Activated gamma-delta T cell (primary cell): ENCODE data around the gene CTXN2.

Experiments
- DNase-seq: peaks from one replicate; lab custom pipeline; 2025; lab: John Stamatoyannopoulos, UW
- total RNA-seq, 2 donors: gene quantifications; one replicate each; lab custom pipeline; 2026; lab: John Stamatoyannopoulos, UW

Gene CTXN2
- 0.04 to 0.10 reads per million in 2 donors for total RNA-seq

GRCh38 chr15:48191574-48192225, at the start of gene CTXN2:
TSS of gene CTXN2 (plus strand) at chr15:48191665. CDS start at chr15:48201301, 9,636 bp downstream.
- DNase-seq: no peak

GRCh38 chr15:48143856-48144255, 47.6 kb upstream of the CTXN2 start:
- DNase-seq: no peak

DNA sequence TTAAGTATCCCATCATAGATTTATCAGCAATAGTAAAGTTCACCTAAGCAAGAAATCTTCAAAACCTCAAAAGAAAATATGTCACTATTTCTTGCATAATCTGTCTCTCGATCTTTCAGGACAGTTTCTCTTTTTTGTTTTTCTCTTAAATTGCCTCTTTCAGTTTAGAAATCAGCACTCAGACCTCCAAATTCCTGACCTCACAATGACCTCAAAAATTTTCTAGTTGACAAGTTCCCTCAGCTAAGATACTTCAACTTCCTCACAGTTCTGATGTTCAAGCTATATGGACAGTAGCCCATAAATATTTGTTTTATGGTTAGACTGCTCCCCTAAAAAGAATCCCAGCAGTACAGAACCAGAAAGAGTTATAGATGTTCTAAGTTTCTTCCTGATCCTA, 46.6 kb upstream of the CTXN2 start:
- no peak for DNase-seq

DNA sequence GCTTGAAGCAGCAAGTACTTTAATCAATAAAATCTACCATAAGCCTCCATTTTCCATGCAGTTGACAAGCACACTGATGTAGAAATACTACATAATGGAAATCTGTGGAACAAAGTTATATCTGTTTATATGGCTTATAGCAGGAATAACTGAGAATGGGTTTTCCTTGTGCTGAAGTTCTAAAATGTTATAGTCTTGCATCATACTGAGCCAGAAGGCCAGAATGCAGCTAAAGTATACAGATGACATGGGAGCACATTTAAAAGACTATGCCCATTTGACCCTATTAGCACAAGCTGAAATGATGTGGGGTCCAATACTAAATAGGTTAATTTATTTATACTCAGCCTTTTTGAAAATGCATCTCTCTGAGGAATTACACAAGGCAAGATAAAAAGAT, 45.5 kb upstream of the CTXN2 start:
- no peak for DNase-seq

GRCh38 chr15:48147358-48147757, 44.1 kb upstream of the CTXN2 start:
- no peak for DNase-seq

- no peak for DNase-seq
Measured at GRCh38 chr15:48149858-48150257, 41.6 kb upstream of the CTXN2 start.

DNA sequence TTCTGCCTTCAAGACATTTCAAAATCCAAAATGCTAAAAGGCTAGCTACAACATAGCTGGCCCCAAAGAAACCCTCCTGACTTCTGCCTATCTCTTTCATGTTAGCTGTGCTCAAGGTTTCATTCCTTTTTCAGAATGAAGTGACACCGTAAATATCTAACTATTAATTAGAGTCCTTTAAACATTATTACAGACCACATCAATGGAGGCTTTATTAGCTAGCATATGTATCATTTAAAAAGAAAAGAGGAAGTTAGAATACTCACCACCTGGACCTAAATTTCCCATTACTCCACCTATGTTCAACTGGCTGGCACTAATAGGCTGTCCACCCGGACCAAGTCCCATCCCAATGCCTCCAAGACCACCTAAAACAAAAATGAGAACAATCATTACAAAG, 37.9 kb upstream of the CTXN2 start:
- DNase-seq: no peak

DNA sequence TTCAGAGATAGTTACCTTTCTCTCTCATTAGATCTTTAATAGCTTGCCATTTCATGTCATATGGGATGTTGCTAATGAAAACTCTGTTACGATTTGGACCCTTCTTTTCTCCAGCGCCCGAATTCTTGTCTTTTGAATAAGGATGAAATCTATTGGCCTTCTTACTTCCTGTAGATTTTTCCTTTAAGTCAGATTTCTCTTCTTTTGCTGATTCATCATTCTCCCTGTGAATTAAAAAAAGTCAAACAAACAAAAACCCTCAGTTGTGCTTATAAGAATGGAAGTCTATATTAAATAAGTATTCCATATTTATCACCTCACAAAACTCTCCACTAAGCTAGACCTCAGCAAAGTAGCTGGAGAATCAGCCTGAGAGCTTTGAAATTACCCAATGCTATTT, 22.8 kb upstream of the CTXN2 start:
- no peak for DNase-seq

DNA sequence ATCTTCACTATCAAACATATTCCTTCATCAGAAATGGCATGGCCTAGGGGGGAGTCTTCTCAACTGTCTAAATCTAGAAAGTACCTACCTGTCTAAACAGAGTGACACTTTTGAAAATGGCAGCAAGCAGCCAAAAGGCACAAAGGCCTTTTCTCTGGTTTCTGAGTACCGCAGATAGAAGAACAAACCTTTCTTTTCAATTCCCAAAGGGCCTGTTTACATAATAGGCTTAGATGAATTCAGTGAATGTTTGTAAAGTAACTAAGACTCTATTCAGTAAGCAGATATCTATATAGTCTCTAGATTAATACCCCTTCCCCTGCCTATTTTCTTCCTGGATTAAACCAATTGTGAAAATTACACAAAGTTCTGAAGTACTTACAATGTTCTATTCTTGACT, 20.5 kb upstream of the CTXN2 start:
- no peak for DNase-seq

- no peak for DNase-seq
Measured at GRCh38 chr15:48175126-48175525, 16.3 kb upstream of the CTXN2 start.

- DNase-seq: no peak
Measured at GRCh38 chr15:48176112-48176511, 15.4 kb upstream of the CTXN2 start.

DNA sequence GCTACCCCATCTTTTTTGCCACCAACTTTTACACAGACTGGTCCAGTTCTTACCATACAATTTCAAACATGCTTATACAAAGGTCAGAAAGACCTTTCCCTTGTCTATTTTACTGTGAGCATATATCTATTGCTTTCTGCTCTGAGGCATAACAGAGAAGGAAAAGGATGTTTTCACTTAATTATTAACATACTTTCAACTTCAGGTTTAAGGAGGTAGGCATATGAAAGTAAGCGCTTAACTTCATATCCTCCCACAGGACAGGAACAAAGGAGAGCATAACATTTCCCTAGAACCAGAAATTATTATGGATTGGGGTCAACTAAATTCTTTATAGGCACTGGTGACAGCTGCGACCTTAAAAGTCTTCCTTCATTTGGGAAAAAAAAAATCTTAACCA, 14.5 kb upstream of the CTXN2 start:
- DNase-seq: no peak

DNA sequence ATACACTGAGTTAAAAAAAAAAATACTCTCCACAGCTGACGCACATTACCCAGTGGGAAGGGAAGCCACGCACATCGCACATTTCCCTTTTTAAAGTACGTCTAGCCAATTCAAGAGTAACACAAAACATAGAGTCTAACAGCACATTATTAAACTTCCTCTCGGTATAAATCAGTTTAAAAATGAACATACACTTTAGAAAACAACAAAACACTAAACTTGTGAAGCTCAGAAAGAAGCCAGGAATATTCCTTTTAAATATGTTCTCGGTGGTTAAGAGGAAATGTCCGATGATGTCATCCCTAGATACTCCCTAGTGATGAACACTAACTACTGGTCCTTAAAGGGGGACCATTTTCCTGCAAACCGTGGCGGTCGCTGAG, 14.1 kb upstream of the CTXN2 start:
- no peak for DNase-seq

- peak; percentile 20 for DNase-seq
Measured at GRCh38 chr15:48177766-48178647, 13.5 kb upstream of the CTXN2 start, which contains the start of gene MYEF2. TSS of gene MYEF2 (minus strand) at chr15:48178295. CDS start at chr15:48178237, 58 bp downstream.

DNA sequence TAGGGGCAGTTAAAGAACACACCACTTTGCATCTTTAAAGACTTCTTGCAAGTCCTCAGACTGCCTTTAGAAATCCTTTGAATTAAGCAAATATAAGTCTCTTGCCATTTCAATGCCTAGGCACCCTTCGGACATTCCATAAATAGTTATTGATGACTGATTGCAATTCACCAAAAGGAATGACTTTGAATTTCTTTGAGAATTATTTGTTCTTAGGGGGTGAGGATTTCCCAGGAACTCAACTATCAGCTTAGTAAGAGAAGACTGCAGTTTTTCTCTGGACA, 12.9 kb upstream of the CTXN2 start:
- no peak for DNase-seq

GRCh38 chr15:48182749-48183148, 8.7 kb upstream of the CTXN2 start:
- no peak for DNase-seq

GRCh38 chr15:48185529-48185928, 5.9 kb upstream of the CTXN2 start:
- DNase-seq: no peak

GRCh38 chr15:48186271-48186670, 5.2 kb upstream of the CTXN2 start:
- no peak for DNase-seq

- no peak for DNase-seq
Measured at GRCh38 chr15:48190932-48191573, 412 bp upstream of the CTXN2 start.

GRCh38 chr15:48202068-48202467, 10.6 kb downstream of the CTXN2 start:
- DNase-seq: no peak

DNA sequence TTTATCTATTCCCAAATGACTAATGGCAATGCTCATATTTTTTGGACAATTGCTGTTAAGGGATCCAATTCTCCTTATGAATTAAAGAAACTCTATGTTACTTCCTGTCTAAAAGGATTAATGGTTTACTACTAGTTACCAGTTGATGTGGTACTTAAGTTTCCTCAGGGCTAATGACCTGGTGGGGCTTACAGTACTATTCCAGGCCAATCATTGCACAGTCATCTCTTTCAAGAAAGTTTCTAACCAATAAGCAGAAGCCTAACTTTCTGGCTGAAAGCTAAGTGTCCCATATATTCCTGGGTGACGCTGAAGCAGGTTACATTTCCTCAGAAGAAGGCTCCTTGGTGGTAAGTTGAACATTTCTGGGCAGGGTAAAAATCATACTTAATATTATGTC, 14.5 kb downstream of the CTXN2 start, which contains the start of gene SLC12A1:
TSS of gene SLC12A1 (plus strand) at position 322 of the 400 bp plus-strand sequence. CDS start 1,418 bp downstream, outside the sequence.
- no peak for DNase-seq

GRCh38 chr15:48221261-48221660, 29.8 kb downstream of the CTXN2 start:
- DNase-seq: no peak

GRCh38 chr15:48221885-48222284, 30.4 kb downstream of the CTXN2 start:
- no peak for DNase-seq
